Stimulated activated CD4-positive, alpha-beta T cell treated with anti-CD3 and anti-CD28 coated beads, Interleukin-2, amount 100 ng/mL, for 48 hours (primary cell): ENCODE measurements around the gene CACNA1D.

Source experiments
- DNase-seq, 2 donors: peaks; one replicate each; pipeline ENCODE4 v3.0.0-alpha.2; 2020

The CACNA1D gene

GRCh38 chr3:53815651-53816050 lies 321.2 kb downstream of the CACNA1D start:
- DNase-seq = no peak

- no peak for DNase-seq
These were observed 322.0 kb downstream of the CACNA1D start for GRCh38 chr3:53816425-53816824.

- DNase-seq = no peak
These were observed 322.8 kb downstream of the CACNA1D start for GRCh38 chr3:53817211-53817610.

- no peak for DNase-seq
These were observed 323.4 kb downstream of the CACNA1D start for GRCh38 chr3:53817809-53818208.

GRCh38 chr3:53818221-53819162 lies 324.1 kb downstream of the CACNA1D start:
- no peak for DNase-seq

- no peak for DNase-seq
These were observed 324.9 kb downstream of the CACNA1D start for GRCh38 chr3:53819163-53819868.

- no peak for DNase-seq
These were observed 325.7 kb downstream of the CACNA1D start for GRCh38 chr3:53820084-53820483.

GRCh38 chr3:53820756-53821580 lies 326.6 kb downstream of the CACNA1D start:
- no peak for DNase-seq

GRCh38 chr3:53821631-53822121 lies 327.3 kb downstream of the CACNA1D start:
- DNase-seq = no peak

- no peak for DNase-seq
These were observed 327.9 kb downstream of the CACNA1D start for GRCh38 chr3:53822331-53822741.

- DNase-seq = no peak
These were observed 328.9 kb downstream of the CACNA1D start for GRCh38 chr3:53823026-53823955.

GRCh38 chr3:53823956-53824657 lies 329.7 kb downstream of the CACNA1D start:
- DNase-seq = no peak

- DNase-seq = no peak
These were observed 330.4 kb downstream of the CACNA1D start for GRCh38 chr3:53824795-53825194.

- DNase-seq = no peak
These were observed 331.6 kb downstream of the CACNA1D start for GRCh38 chr3:53826048-53826447.

GRCh38 chr3:53828581-53828980 lies 334.2 kb downstream of the CACNA1D start:
- no peak for DNase-seq

GRCh38 chr3:53829605-53830004 lies 335.2 kb downstream of the CACNA1D start:
- DNase-seq = no peak

GRCh38 chr3:53830944-53831343 lies 336.5 kb downstream of the CACNA1D start:
- no peak for DNase-seq

- DNase-seq = no peak
These were observed 338.7 kb downstream of the CACNA1D start for GRCh38 chr3:53833053-53833645.

GRCh38 chr3:53833700-53834099 lies 339.3 kb downstream of the CACNA1D start:
- no peak for DNase-seq

GRCh38 chr3:53834429-53835095 lies 340.2 kb downstream of the CACNA1D start:
- DNase-seq = no peak
